ENCODE results near the gene LYPD1.
A peak's percentile ranks its signal among the peaks of the same experiment; 100 is the strongest.

Gene LYPD1

GRCh38 chr2:132632000-132632649 is 37.9 kb downstream of the LYPD1 start:
- Histone ChIP-seq H3K4me1 (ENCODE audit: control insufficient read depth, insufficient read depth, low read length) (peaks cover 30% of the 10 kb centered on the region), H3K27ac (ENCODE audit: low read length) (peak overlapping the region; percentile 49), H3K4me3 (ENCODE audit: low read length in 2 of 2) (no peak overlapping the region), H3K9me3 (ENCODE audit: control insufficient read depth in 2 of 2, low read length in 2 of 2) (no peaks in the 10 kb centered on the region), H3K27me3 (ENCODE audit: control insufficient read depth in 1 of 2, insufficient read depth in 2 of 2, low read length in 2 of 2) (no peaks in the 10 kb centered on the region), H3K9ac (ENCODE audit: low read length in 2 of 2) (no peak overlapping the region), H3K36me3 (ENCODE audit: control insufficient read depth in 2 of 2, insufficient read depth in 2 of 2, low read length in 2 of 2) (no peaks in the 10 kb centered on the region)

- Histone ChIP-seq H3K9me3 (ENCODE audit: control insufficient read depth in 2 of 2, low read length in 2 of 2) (no peaks in the 10 kb centered on the region), H3K27ac (ENCODE audit: low read length) (no peak overlapping the region), H3K4me3 (ENCODE audit: low read length in 2 of 2) (no peak overlapping the region), H3K36me3 (ENCODE audit: control insufficient read depth in 2 of 2, insufficient read depth in 2 of 2, low read length in 2 of 2) (no peaks in the 10 kb centered on the region), H3K27me3 (ENCODE audit: control insufficient read depth in 1 of 2, insufficient read depth in 2 of 2, low read length in 2 of 2) (no peaks in the 10 kb centered on the region), H3K9ac (ENCODE audit: low read length in 2 of 2) (no peak overlapping the region), H3K4me1 (ENCODE audit: control insufficient read depth, insufficient read depth, low read length) (peaks cover 8% of the 10 kb centered on the region)
These were observed 42.5 kb downstream of the LYPD1 start for GRCh38 chr2:132627536-132627935.

- H3K9me3 ChIP-seq (ENCODE audit: control insufficient read depth in 2 of 2, low read length in 2 of 2) = no peaks in the 10 kb centered on the region
- H3K36me3 ChIP-seq (ENCODE audit: control insufficient read depth in 2 of 2, insufficient read depth in 2 of 2, low read length in 2 of 2) = no peaks in the 10 kb centered on the region
- H3K27me3 ChIP-seq (ENCODE audit: control insufficient read depth in 1 of 2, insufficient read depth in 2 of 2, low read length in 2 of 2) = no peaks in the 10 kb centered on the region
- no peak overlapping the region for H3K9ac ChIP-seq (ENCODE audit: low read length in 2 of 2)
- H3K27ac ChIP-seq (ENCODE audit: low read length) = no peak overlapping the region
- peaks cover 5% of the 10 kb centered on the region for H3K4me1 ChIP-seq (ENCODE audit: control insufficient read depth, insufficient read depth, low read length)
- H3K4me3 ChIP-seq (ENCODE audit: low read length in 2 of 2) = no peak overlapping the region
These were observed 46.7 kb downstream of the LYPD1 start for GRCh38 chr2:132623096-132623839.

DNA sequence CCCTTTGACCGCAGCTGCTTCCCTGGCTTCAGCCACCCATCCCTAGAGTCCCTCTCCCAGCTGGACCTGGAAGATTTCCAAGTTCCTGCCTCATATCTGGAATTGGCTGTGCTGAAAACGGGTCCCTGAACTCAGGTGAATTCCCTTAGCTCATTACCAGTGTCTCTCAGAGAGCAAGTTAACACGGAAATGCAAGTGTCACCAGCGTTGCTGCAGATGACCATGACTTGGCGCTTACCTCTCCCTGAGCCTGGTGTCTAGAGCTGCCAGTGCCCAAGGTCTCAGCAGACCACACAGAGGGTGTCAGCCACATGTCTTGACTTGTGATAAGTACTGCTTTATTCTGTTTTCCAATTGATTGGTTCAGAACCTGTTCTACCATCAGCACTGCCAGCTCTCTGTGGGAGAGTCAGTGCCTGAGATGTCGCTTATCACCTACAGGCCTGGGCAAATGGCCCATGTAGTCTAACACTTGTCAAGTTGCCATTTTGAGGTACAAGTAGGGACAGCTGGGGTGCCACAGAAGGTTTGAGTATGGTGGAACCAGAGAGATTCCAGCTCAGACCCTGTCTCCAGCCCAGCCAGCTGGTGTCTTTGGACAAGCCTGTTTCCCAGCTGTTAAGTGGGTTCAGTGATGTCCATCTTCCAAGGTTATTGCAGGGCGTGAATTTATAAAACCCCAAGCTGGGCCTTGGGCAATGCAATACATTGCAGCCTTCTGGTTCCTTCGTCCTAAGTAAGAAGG is 48.7 kb downstream of the LYPD1 start:
- no peak overlapping the region for H3K9ac ChIP-seq (ENCODE audit: low read length in 2 of 2)
- no peak overlapping the region for H3K4me3 ChIP-seq (ENCODE audit: low read length in 2 of 2)
- H3K36me3 ChIP-seq (ENCODE audit: control insufficient read depth in 2 of 2, insufficient read depth in 2 of 2, low read length in 2 of 2) = no peaks in the 10 kb centered on the region
- no peak overlapping the region for H3K27ac ChIP-seq (ENCODE audit: low read length)
- H3K4me1 ChIP-seq (ENCODE audit: control insufficient read depth, insufficient read depth, low read length) = no peaks in the 10 kb centered on the region
- no peaks in the 10 kb centered on the region for H3K27me3 ChIP-seq (ENCODE audit: control insufficient read depth in 1 of 2, insufficient read depth in 2 of 2, low read length in 2 of 2)
- H3K9me3 ChIP-seq (ENCODE audit: control insufficient read depth in 2 of 2, low read length in 2 of 2) = no peaks in the 10 kb centered on the region

- Histone ChIP-seq H3K27me3 (ENCODE audit: control insufficient read depth in 1 of 2, insufficient read depth in 2 of 2, low read length in 2 of 2) (no peaks in the 10 kb centered on the region), H3K36me3 (ENCODE audit: control insufficient read depth in 2 of 2, insufficient read depth in 2 of 2, low read length in 2 of 2) (no peaks in the 10 kb centered on the region), H3K4me1 (ENCODE audit: control insufficient read depth, insufficient read depth, low read length) (peaks cover 5% of the 10 kb centered on the region), H3K9me3 (ENCODE audit: control insufficient read depth in 2 of 2, low read length in 2 of 2) (no peaks in the 10 kb centered on the region), H3K4me3 (ENCODE audit: low read length in 2 of 2) (no peak overlapping the region), H3K27ac (ENCODE audit: low read length) (no peak overlapping the region), H3K9ac (ENCODE audit: low read length in 2 of 2) (no peak overlapping the region)
These were observed 49.9 kb downstream of the LYPD1 start for GRCh38 chr2:132620115-132620514.

DNA sequence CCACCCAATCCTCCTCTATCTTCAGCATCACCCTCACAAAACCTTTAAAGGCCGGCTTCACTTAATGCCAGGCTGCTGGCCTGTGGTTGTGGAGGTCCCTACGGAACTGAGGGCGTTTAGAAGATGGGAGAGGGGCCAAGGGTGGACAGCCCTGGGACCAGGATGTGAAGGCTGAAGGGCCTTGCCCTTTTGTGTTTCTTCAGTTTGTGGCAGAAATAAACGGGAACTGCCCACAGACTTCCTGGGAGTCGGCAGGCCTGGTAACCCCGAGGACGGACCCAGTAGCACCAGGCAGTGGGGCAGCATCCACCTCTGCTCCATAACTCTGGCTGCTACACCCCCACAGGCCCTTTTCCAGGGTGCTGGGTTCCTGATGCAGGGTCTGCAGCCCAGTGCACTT is 51.3 kb downstream of the LYPD1 start:
- Histone ChIP-seq H3K9me3 (ENCODE audit: control insufficient read depth in 2 of 2, low read length in 2 of 2) (no peaks in the 10 kb centered on the region), H3K4me1 (ENCODE audit: control insufficient read depth, insufficient read depth, low read length) (peaks cover 7% of the 10 kb centered on the region), H3K4me3 (ENCODE audit: low read length in 2 of 2) (no peak overlapping the region), H3K27me3 (ENCODE audit: control insufficient read depth in 1 of 2, insufficient read depth in 2 of 2, low read length in 2 of 2) (no peaks in the 10 kb centered on the region), H3K36me3 (ENCODE audit: control insufficient read depth in 2 of 2, insufficient read depth in 2 of 2, low read length in 2 of 2) (no peaks in the 10 kb centered on the region), H3K27ac (ENCODE audit: low read length) (no peak overlapping the region), H3K9ac (ENCODE audit: low read length in 2 of 2) (no peak overlapping the region)

DNA sequence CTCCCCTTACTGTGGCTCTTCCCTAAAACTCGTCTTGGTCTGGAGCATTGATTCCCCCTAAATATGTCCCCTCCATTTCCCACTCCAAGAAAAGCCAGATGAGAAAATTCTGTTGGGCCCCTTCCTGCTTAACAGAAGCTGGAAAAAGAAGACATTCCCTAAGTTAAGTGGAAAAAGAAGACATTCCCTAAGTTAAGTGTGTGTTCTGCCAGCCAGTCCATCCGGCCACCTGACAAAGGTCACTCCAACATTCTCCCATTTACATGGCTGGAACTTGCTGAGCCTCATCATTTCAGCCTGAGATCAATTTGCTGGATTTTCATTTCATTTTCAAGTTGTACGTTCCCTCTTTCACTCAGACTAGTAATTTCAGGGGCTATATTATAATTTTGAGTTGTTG is 52.0 kb downstream of the LYPD1 start:
- no peaks in the 10 kb centered on the region for H3K36me3 ChIP-seq (ENCODE audit: control insufficient read depth in 2 of 2, insufficient read depth in 2 of 2, low read length in 2 of 2)
- H3K27ac ChIP-seq (ENCODE audit: low read length) = no peak overlapping the region
- H3K9ac ChIP-seq (ENCODE audit: low read length in 2 of 2) = no peak overlapping the region
- peaks cover 7% of the 10 kb centered on the region for H3K4me1 ChIP-seq (ENCODE audit: control insufficient read depth, insufficient read depth, low read length)
- no peaks in the 10 kb centered on the region for H3K9me3 ChIP-seq (ENCODE audit: control insufficient read depth in 2 of 2, low read length in 2 of 2)
- no peaks in the 10 kb centered on the region for H3K27me3 ChIP-seq (ENCODE audit: control insufficient read depth in 1 of 2, insufficient read depth in 2 of 2, low read length in 2 of 2)
- no peak overlapping the region for H3K4me3 ChIP-seq (ENCODE audit: low read length in 2 of 2)

- Histone ChIP-seq H3K9me3 (ENCODE audit: control insufficient read depth in 2 of 2, low read length in 2 of 2) (no peaks in the 10 kb centered on the region), H3K4me1 (ENCODE audit: control insufficient read depth, insufficient read depth, low read length) (peaks cover 7% of the 10 kb centered on the region), H3K9ac (ENCODE audit: low read length in 2 of 2) (no peak overlapping the region), H3K4me3 (ENCODE audit: low read length in 2 of 2) (no peak overlapping the region), H3K27ac (ENCODE audit: low read length) (no peak overlapping the region), H3K36me3 (ENCODE audit: control insufficient read depth in 2 of 2, insufficient read depth in 2 of 2, low read length in 2 of 2) (no peaks in the 10 kb centered on the region), H3K27me3 (ENCODE audit: control insufficient read depth in 1 of 2, insufficient read depth in 2 of 2, low read length in 2 of 2) (no peaks in the 10 kb centered on the region)
These were observed 54.5 kb downstream of the LYPD1 start for GRCh38 chr2:132615329-132616085.

- H3K36me3 ChIP-seq (ENCODE audit: control insufficient read depth in 2 of 2, insufficient read depth in 2 of 2, low read length in 2 of 2) = no peaks in the 10 kb centered on the region
- H3K4me3 ChIP-seq (ENCODE audit: low read length in 2 of 2) = no peak overlapping the region
- no peak overlapping the region for H3K9ac ChIP-seq (ENCODE audit: low read length in 2 of 2)
These were observed 58.3 kb downstream of the LYPD1 start for GRCh38 chr2:132611719-132612118.

GRCh38 chr2:132609101-132609890 is 60.7 kb downstream of the LYPD1 start:
- no peaks in the 10 kb centered on the region for H3K9me3 ChIP-seq (ENCODE audit: control insufficient read depth in 2 of 2, low read length in 2 of 2)
- H3K36me3 ChIP-seq (ENCODE audit: control insufficient read depth in 2 of 2, insufficient read depth in 2 of 2, low read length in 2 of 2) = no peaks in the 10 kb centered on the region
- H3K9ac ChIP-seq (ENCODE audit: low read length in 2 of 2) = no peak overlapping the region
- no peak overlapping the region for H3K4me3 ChIP-seq (ENCODE audit: low read length in 2 of 2)
- no peaks in the 10 kb centered on the region for H3K4me1 ChIP-seq (ENCODE audit: control insufficient read depth, insufficient read depth, low read length)
- H3K27ac ChIP-seq (ENCODE audit: low read length) = no peak overlapping the region
- no peaks in the 10 kb centered on the region for H3K27me3 ChIP-seq (ENCODE audit: control insufficient read depth in 1 of 2, insufficient read depth in 2 of 2, low read length in 2 of 2)

More at GRCh38 chr2:132611719-132612118, 58.3 kb downstream of the LYPD1 start:
- H3K9me3 ChIP-seq (ENCODE audit: control insufficient read depth in 2 of 2, low read length in 2 of 2) = no peaks in the 10 kb centered on the region
- H3K4me1 ChIP-seq (ENCODE audit: control insufficient read depth, insufficient read depth, low read length) = peaks cover 7% of the 10 kb centered on the region
- H3K27me3 ChIP-seq (ENCODE audit: control insufficient read depth in 1 of 2, insufficient read depth in 2 of 2, low read length in 2 of 2) = no peaks in the 10 kb centered on the region
- H3K27ac ChIP-seq (ENCODE audit: low read length) = no peak overlapping the region
